AG09309 (cell line): ENCODE measurements around the gene SCAPER.

Source experiments
- DNase-seq: peaks from one replicate; pipeline ENCODE4 v3.0.0-alpha.2; 2010; ENCODE audit warnings: low read depth
- H3K4me3 ChIP-seq: 2 replicates; pipeline ENCODE4 v1.5.1; 2011; ENCODE audit warnings: mild to moderate bottlenecking, low read depth, low read length, moderate library complexity; ENCODE audit not compliant: control insufficient read depth
- TF ChIP-seq, protein P1 (sequence below): IDR thresholded peaks from 2 replicates; pipeline ENCODE4 v1.5.1; 2011; ENCODE audit warnings: mild to moderate bottlenecking, low read depth, low read length, inconsistent platforms; ENCODE audit not compliant: insufficient read depth, control insufficient read depth; ENCODE audit errors: missing control alignments

SCAPER gene

DNA sequence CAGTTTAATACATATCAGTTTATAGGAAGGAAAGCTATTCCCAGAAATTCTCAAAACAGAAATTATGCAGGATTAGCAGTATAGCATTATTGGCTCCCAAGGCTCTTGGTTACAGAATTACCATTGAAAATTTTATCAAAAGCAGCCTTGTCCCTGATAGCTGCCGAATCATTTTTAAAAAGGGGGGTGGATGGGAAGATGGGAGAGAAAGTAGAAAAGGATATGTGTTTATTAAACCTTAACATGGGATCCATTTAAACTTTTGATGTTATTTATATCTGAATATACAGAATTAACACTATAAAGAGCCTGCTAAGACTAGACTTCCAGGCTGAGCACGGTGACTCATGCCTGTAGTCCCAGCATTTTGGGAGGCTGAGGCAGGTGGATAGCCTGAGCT, 37.2 kb upstream of the SCAPER start:
- TF ChIP-seq, protein P1, sequence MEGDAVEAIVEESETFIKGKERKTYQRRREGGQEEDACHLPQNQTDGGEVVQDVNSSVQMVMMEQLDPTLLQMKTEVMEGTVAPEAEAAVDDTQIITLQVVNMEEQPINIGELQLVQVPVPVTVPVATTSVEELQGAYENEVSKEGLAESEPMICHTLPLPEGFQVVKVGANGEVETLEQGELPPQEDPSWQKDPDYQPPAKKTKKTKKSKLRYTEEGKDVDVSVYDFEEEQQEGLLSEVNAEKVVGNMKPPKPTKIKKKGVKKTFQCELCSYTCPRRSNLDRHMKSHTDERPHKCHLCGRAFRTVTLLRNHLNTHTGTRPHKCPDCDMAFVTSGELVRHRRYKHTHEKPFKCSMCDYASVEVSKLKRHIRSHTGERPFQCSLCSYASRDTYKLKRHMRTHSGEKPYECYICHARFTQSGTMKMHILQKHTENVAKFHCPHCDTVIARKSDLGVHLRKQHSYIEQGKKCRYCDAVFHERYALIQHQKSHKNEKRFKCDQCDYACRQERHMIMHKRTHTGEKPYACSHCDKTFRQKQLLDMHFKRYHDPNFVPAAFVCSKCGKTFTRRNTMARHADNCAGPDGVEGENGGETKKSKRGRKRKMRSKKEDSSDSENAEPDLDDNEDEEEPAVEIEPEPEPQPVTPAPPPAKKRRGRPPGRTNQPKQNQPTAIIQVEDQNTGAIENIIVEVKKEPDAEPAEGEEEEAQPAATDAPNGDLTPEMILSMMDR, result no peak
- no peak overlapping the region for H3K4me3 ChIP-seq
- DNase-seq, result no peak

DNA sequence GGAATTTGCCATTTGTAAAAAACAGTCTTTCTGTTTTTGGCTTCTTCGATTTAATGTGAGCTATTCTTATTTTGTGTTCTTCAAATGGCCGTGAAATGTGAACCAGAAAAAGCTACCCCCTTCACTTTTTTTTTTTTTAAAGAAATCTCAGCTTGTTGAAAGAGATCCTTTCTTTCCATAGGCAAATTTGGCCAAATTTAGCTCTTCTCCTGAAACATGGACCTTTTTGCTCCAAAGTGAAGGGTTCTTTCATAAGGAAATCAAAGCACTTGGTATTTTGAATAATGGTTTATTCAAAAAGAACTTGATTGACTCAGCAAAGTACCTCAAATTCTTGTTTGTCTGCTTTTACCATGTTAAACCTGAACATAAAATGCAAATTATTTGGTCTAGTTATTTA, 36.5 kb upstream of the SCAPER start:
- no peak overlapping the region for H3K4me3 ChIP-seq
- DNase-seq, result no peak
- TF ChIP-seq, protein P1, result no peak

DNA sequence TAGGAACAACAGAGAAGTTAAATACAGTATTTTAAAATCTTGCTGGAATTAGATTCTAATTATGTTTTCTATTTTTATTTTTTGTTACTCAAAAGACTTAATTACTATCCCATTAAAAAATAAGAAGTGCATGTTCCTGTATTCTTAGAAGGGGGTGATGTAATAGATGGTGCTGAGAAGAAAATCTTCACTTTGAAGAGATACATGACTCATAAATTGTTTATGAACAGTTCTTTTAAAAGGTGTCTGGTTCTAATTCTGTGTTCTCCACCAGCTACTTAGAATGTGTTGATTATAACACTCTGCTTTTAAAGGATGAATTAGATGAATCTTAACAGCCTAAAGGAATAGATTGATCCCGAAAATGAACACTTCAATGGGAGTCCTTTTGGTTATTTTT, 34.6 kb upstream of the SCAPER start:
- DNase-seq, result no peak
- no peak overlapping the region for H3K4me3 ChIP-seq
- TF ChIP-seq, protein P1, result no peak

DNA sequence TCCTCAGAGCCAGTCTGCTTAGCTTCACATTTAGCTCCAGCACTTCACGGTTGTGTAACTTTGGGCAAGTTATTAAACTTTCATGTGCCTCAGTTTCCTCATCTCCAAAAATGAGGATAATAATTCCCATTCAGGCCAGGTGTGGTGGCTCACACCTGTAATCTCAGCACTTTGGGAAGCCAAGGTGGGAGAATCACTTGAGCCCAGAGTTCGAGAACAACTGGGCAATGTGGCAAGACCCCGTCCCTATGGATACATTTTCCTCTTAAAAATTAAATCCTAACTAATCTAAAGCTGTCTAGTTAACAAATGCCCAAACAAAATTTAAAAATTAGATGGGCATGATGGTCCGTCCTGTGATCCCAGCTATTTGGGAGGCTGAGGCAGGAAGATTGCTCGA, 33.6 kb upstream of the SCAPER start:
- TF ChIP-seq, protein P1, result no peak
- no peak for DNase-seq
- no peak overlapping the region for H3K4me3 ChIP-seq

DNA sequence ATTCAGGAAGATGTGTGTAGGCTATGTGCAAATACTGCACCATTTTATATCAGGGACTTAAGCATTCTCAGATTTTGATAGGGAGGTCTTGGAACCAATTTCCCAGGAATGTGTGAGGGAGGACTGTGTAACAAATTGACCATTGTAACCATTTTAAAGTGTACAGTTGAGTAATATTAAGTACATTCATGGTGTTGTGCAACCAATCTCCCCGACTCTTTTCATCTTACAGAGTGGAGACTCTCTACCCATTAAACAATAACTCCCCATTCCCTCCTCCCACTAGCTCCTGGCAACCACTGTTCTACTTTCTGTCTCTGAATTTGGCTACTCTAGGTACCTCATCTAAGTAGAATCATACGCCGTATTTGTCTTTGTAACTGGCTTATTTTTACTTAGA, 31.5 kb upstream of the SCAPER start:
- no peak for DNase-seq
- no peak overlapping the region for H3K4me3 ChIP-seq
- TF ChIP-seq, protein P1, result no peak

DNA sequence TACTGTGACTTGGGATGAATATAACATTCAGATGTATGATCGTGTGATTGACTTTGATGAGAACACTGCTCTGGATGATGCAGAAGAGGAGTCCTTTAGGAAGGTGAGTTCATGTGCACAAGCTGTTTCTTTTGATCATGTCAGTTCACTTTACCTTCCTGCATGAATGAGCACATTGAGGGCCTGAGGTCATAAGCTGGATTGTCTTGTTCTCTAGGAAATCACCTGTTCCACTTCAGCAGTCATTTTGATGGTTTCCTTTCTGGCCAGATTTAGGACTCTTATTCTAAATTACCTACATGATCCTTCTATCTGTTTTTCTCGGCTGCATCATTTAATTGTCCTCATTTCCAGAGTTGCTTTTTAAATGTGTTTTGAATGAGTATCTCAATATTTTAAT, 30.5 kb upstream of the SCAPER start:
- DNase-seq, result no peak

More for the DNA sequence above, 30.5 kb upstream of the SCAPER start:
- H3K4me3 ChIP-seq, result no peak overlapping the region
- TF ChIP-seq, protein P1, result no peak
